GM18907 (cell line): ENCODE measurements around the gene KCNIP1.

ENCODE experiments used
- ATAC-seq: cut with Tn5 transposase; IDR thresholded peaks from one replicate; pipeline ENCODE4 v1.9.1; 2021; ENCODE audit warnings: mild to moderate bottlenecking, moderate library complexity; ENCODE audit not compliant: unreplicated experiment

KCNIP1 gene

DNA sequence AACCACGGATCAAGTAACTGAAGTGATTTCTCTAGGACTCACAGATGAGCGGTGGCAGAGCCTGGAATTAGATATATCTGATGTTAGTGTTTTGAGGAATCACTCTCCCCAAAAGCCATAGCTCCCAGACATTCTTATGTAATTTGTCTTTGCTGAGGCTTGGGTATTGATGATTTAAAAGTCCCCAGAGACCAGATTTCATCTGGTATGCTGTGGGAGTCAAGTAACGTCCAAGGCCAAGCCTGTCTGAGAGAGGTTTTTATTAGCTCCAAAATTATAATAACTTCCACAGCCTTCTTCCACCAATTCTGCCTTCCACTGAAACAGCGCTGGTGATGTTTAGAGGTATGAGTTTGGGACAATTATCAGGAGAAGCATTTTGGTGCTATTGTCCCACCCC lies 21.3 kb upstream of the KCNIP1 start:
- ATAC-seq, result no peak

DNA sequence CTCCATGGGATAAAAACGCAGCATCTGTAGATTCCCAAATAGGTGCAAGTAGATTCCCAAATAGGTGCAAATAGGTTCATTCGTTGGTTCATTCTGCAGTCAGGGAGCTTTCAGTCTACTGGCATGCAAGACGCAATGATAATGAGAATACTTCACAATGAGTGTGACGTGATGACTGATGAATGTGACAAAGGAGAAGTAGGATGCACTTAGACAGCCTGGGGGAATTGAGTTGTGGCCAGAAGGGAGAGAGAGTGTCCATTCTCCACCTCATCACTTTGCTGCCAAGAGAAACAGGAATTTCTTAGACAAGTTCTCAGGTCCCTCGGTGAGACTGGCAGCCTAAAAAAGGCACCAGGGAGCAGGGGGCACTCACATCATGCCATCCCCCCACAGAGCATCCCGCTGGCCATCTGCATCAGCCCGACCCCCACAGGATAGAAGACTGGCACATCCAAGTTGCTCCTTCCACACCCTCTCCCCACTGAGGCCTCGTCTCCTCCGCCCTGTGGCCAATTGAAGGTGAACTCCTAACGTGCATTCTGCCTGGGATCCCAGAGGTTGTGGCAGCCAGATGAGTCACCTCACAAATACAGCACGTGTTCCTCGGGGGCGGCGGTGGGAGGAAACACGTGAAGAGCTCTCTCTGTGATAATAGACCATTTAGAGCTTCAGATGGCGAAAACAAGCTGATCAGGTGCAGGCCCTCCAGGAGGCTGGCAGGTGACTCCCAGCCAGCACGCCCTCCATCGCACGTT lies 19.9 kb upstream of the KCNIP1 start:
- no peak for ATAC-seq

DNA sequence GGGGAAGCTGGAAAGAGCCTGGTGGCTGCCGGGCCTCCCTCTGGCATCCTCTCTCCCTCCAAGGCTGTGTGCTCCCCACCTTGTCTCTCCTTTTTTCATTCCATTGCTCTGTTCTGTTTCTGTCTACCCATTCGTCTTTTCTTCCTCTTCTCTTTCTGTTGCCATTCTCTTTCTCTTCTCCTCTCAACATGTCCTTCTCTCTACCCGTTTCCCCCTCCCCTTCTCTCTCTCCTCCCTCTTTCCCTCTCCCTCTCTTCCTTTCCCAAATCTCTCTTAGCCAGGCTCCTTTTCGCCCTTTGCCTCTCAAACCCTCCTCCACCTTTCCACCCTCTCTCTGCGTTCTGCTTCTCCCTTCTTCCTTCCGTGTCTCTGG lies 19.4 kb upstream of the KCNIP1 start:
- no peak for ATAC-seq

DNA sequence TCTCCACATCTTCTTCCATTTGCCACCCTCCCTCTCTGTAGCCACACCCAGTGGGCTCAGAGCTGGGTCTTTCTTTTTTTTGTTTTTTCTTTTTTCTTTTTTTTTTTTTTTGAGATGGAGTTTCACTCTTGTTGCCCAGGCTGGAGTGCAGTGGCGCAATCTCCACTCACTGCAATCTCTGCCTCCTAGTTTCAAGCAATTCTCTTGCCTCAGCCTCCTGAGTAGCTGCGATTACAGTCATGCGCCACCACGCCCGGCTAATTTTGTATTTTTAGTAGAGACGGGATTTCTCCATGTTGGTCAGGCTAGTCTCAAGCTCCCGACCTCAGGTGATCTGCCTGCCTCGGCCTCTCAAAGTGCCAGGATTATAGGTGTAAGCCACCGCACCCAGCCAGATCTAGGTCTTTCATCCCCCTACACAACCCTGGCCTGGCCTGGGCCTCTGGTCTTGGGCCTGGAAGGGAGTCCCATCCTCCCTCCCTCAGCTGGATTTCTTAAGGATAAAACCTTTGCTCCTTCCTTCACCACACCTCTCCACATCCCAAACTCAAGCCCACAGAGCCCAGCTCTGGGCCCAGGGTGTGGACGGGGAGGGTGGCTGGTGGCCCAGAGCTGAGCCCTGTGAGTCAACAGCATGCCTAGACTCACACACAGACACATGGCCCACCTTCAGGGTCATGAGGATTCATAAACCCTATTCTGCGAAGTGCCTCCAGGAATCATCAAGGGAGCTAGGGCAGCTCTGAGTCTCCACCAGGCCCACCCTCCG lies 18.8 kb upstream of the KCNIP1 start:
- ATAC-seq, result no peak

DNA sequence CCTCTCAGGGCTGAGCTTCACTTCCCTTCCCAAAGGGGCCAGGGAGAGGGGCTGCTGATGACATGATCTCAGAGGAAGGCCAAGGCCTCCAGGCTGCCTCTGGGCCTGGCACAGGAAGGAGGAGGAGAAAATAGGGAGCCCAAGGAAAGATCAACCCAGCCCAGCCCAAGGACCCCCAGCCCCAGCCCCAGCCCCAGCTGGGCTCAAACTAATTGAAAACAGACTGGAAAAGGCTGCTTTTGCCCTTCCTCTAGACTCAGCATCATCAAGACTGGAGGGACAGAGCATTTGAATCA lies 18.3 kb upstream of the KCNIP1 start:
- ATAC-seq, result no peak

DNA sequence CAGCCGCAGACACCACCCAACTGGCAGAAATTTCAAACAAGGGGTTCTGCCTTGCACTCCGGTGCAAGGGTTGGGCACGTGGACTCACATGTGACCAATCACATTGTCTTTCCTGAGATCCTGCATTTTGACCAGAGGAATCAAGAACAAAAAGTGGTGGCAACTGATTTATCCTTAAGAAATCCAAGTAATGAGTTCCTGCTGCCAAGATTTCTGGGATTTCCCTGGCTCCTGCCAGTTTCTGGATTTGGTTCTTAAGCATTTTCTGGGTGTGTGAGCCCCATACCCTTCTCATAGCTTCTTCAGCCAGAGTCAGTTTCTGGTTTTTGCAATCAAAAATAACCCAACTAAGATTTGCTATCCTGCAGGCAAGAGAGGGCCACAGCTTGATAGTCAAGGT lies 17.4 kb upstream of the KCNIP1 start:
- ATAC-seq, result no peak

DNA sequence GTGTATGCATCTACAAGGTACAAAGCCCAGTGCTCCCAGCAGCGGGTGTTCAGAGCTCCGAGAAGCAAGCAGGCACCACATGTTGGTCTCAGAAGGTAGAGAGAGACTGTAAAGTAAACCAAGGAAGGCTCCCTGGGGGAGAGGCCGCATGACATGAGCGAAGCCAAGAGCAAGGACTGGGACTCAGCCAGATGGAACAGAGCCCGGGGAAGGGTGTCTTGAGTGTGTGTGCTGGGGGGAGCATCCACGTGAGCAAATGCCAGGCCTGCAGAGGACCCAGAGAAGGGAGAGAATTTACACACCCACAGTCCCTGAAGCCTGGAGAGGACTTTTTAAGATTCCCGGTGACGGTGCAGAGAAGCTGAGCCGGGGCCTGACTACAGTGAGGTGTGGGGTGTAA lies 15.2 kb upstream of the KCNIP1 start:
- no peak for ATAC-seq

DNA sequence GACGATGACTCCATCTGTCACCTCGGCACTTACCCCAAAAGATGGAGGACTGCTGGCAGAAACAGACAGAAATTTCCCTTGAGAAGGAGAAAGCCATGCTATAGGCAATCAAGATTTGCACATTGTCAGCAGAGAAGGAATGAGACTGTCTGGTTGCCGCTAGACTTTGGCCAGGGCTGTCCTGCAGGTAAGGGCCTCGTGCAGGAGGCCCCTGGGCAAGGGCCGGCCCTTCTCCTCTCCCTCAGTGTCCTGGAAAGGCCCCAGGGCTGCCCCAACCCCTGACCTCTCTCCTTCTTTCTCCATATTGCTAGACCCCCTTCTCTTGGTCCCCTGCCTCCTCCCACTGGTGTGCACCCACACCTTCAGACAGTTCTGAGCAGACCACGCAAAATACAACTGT lies 14.6 kb upstream of the KCNIP1 start:
- no peak for ATAC-seq

DNA sequence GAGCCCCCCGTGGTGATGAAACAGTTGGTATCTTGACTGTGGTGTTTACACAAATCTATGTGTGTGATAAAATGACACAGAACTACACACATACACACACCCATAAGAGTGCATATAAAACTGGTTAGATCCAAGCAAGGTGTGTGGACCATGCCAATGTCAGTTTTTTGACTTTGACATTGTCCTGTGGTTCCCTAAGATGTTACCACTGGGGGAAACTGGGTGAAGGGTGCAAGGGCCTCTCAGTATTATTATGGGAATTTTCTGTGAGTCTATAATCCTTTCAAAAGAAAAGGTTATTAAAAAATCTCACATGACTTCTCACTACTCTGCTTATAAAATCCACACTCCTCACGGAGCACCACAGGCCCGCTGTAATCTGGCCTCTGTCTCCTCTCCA lies 13.4 kb upstream of the KCNIP1 start:
- no peak for ATAC-seq

DNA sequence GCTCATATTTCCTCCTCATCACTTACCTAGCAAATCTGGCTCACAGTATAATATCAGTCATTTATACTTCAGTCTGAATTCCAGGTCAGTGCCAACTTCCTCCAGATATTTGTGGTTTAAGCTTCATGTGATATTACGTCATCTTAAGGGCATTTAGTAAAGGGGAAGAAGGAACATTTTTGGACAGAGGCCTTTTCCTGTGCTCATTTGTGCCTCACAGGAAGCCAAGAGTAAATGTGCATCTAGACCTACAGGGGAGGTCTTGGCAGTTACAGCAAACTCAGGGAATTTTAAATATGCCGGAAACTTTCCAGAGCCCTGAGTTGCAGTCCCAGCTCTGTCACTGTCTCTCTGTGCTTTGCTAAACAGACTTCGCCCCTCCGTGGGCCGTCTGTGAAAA lies 12.3 kb upstream of the KCNIP1 start:
- ATAC-seq, result no peak

DNA sequence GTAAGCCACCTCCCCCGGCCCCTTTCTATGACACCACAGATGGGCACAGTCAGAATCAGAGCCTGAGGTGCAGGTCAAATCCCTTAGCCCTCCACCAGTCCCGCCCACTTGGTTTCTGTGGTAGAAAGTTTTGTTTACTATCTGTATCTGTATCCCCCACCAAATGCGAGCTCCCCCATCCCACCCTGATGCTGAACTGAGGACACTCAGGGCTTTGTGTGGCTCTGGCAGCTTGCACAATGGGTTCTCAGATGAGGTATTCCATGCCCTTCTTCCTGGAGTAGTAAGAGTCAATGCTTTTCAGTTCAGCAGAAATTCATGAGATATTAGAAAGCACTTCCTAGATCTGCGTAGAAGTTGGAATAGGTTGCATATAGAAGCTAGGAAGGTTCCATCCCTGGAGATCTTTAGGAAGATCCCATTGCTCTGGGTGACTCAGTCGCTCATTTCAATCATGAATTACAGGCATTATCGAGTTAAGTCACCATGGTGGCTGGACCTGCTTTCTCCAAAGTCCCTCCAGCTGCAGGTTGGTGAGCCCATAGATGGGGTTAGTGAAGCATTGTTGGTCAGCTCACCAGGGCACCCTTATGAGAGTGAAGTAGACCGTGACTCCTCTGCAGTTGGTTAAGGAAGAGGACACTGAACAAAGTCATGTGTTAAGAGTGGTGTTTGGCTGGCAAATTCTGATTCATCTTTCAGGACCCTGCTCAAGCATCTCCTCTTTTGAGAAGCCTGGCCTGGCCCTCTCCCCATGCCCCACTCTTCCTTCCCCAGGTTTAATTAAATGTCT lies 10.6 kb upstream of the KCNIP1 start:
- no peak for ATAC-seq

DNA sequence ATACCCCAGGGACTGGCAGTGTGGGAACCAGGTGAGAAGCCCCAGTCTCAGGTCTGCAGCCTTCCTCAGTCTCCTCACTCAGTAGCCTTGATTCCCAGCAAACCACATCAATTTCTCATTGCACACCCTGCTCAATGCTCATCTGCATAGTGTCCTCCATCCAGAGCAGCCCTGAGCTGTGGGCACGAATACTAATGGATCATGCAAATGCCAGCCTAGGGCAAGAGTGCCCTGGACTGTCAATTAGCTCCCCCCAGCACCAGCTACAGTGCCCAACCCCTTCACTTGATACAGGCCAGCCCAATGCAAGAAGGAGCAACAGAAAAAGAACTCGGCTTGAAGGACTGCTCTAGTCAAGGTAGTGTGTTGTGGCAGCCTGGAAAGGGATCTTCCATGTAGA lies 9.8 kb upstream of the KCNIP1 start:
- no peak for ATAC-seq

DNA sequence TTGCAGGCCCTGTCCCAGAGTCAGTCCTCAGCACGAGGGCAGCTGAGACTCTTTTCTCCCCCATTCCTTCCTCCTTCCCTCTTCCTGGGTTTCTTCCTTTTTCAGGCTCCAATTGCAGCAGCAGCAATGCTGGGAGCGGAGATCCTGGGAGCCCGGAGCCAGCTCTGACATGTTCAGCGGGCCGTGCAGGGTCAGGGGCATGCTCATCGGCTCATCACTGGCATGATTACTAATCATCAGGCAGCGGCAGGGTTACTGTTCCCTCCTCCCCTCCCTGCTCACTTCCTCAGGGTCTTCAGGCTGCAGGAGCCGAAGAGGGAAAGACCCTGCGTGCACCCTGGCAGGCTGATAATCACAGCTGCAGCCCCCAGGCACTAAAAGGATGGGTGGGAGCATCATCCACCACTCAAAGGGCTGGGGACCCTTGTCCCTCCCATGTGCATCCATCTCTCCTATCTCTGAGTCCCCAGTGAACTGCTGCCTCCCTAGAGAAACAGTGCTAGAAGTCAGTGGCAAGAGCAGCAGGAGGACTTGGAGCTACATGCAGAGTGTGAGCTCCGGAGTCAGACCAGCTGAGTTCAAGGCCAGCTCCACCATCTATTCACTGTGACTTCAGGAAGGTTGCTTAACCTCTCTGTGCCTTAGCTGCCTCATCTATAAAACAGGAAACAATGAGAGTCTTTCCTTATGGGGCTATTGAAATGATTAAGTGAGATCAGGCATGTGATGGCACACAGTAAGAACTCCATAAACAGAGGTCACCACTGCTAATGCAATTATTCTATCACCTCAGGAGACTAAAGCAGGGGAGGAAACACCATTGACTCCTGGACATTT lies 7.8 kb upstream of the KCNIP1 start:
- no peak for ATAC-seq

DNA sequence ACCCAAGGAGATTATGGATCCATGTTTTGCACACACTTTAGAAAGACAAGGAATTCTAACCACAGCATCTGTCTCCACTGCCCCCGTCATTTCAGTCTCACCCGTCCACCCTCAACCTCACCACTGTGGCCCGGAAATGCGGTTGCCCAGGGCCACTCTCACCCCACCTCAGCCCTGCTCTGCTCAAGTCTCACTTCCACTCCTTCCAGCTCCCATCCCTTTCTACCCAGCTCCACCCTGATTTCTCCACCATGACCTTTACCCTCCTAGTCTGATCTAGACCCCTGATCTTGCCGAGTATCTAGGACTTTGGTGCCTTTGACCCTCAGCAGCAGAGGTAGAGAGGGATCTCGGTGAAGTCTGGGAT lies 7.2 kb upstream of the KCNIP1 start:
- no peak for ATAC-seq

DNA sequence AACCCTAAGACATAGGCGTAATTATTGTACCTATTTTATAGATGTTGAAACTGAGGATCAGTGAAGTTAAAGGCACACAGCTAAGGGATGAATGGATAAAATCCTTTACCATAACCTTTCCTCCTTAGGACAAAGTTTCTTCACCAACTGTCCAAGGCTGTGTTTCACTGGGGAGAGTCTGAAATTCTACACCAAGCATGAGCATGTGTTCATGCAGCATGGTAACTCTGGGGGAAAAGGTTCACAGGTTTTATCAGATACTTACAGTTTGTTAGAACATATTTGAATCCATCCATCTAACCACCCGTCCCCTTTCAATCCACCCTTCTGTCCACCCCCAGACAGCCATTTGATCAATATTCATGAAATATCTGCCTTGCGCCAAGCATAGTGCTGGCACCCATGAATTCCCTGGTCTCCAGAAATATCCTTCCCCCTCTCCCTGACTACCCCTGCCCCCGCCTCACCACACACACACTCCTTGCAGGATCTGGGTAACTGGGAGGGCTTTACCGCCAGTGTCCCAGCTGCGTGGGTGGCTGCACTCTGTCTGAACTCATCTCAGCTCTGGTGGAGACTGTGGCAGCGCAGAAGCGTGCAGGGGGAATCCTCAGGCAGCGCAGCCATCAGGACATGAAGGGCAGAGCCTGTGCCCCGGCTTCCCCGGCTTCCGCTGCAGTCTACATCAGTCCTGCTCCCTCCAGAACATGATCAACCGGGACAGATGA lies 6.3 kb upstream of the KCNIP1 start:
- ATAC-seq, result no peak

DNA sequence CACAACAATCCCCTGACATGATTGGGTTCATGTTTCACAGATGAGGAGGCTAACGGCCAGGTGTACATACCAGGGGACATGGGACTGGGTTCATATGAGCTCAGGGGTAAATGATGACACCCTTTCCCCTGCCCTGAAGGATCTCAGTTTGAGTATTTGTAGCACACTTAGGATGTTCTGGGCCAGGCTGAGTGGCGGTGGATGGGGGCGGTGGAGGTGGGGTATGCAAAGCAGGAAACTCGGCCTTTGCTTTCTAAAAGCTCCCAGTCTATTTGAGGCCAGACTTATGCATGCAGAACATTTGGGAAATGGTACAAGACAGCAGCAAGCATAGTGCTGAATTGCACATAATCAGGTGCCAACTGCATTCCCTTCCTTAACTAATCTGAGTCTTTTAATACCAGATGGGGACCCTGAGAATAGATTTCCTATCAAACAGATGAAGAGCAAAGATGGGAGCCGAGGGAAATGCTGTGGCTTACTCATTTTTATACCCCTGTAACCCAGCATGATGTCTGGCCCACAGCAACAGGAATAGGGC lies 4.9 kb upstream of the KCNIP1 start:
- no peak for ATAC-seq

DNA sequence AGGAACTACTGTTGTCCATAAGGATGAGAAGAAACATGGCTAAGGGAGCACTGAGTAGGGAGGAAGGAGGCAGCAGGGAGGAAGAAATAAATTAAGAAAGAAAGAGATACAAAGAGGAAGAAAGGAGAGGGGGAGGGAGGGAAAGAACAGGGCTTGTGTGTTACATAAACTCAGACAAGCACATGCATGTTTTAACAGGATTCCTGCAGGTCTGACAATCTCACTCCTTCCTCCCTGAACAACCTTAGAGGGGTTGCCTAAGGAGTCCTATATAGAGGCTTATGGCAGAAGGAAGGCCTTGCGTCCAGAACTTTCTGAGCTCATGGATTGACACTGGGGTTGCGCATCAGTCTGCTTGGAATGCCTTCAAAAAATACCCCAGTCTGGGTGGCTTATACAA lies 4.2 kb upstream of the KCNIP1 start:
- no peak for ATAC-seq

DNA sequence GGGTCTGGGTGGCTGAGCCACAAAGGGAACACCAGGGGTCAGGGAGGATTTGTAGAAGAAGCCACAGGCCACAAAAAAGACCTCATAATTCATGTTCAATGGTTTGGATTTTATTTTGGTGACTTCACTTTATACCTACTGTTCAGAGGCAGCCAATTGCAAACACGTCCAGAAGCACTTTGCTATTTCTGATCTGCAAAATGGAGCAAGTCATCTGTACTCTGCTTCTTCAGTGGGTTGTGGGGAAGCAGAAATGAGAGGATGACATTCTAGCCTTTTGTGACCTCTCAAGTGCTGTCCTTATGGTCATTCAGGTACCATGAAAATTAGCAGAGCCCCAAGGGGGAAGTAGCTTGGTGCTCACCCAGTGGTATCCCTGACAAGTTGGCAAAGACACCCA lies 2.5 kb upstream of the KCNIP1 start:
- ATAC-seq, result no peak

DNA sequence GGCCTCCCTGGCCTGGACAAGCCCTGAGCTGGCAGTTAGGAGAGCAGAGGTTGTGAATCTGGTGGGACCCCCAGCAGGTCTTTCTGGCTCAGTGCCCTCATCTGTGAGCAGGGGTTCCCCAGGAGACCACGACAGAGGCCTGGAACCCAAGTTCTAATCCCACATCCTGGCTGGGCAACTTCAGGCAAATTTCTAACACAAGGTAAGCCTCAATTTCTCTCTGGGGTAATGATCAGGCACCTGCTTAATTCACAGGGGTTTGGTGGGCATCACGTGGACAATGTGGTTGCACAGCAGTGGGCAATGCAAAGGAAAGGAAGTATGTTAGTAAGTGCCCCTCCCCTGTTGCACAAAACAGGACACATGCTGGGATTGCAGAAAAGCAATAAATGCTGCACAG lies 1.9 kb upstream of the KCNIP1 start:
- no peak for ATAC-seq

DNA sequence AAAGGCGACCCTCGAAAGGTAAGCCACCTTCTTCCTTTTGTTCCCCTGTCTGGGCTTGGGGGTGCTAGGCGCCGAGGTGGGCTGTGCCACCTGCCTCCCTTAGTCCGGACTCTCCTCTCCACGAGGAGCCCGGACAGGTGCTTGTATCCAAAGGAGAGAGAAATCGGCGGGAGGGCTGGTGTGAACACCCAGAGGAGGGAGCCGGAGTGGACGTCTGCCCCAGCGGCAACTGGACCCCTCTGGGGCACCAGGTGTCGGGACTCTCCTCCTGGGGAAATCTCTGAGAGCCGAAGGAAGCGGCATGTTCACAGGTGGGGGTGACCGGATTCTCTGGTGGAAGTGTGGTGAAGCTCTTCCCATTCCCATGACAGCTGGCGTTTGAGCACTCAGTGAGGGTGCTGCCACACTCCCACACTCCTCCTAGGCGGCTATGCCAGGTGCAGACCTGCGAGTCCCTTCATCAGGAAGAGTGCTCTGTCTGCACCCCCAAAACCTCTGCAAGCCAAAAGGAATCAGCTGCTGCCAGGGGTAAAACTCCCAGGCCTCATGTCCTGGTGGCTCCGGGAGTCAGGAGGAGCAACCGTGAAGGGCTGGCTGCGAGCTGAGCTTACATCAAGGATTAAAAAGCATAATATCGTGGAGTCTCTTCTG lies 921 bp downstream of the KCNIP1 start:
- ATAC-seq, result no peak
